SU-DHL-6 (cell line): ENCODE results near the gene H3-3A.

Experiments used
- H2AFZ ChIP-seq: fragments of 200-600 bp; sonication (generic); 2 replicates; pipeline ENCODE4 v1.6.1; 2014; ENCODE audit warnings: low read depth, mild to moderate bottlenecking, moderate library complexity, mixed read lengths, antibody characterized with exemption, low read length; ENCODE audit not compliant: severe bottlenecking
- H3F3A ChIP-seq: fragments of 200-600 bp; shearing (Covaris generic); 2 replicates; pipeline ENCODE4 v1.6.0; 2016; ENCODE audit warnings: antibody characterized with exemption, mild to moderate bottlenecking; ENCODE audit not compliant: insufficient read depth
- H3K27ac ChIP-seq: fragments of 200-600 bp; sonication (generic); 2 replicates; pipeline ENCODE4 v1.5.1; 2016; ENCODE audit warnings: low read depth, mild to moderate bottlenecking, low read length, moderate library complexity, mixed read lengths
- H3K27me3 ChIP-seq: fragments of 200-600 bp; sonication (generic), shearing (Covaris generic); 2 replicates; pipeline ENCODE4 v1.6.0; 2014; ENCODE audit warnings: mild to moderate bottlenecking, low read length
- H3K36me3 ChIP-seq: fragments of 200-600 bp; sonication (generic); 2 replicates; pipeline ENCODE4 v1.6.1; 2014; ENCODE audit warnings: mild to moderate bottlenecking, low read length, mixed read lengths
- H3K4me2 ChIP-seq: fragments of 300-600, 200-600 bp; shearing (Covaris generic), sonication (generic); 2 replicates; pipeline ENCODE4 v1.6.0; 2014; ENCODE audit warnings: low read length, low read depth, mild to moderate bottlenecking; ENCODE audit not compliant: poor library complexity, severe bottlenecking
- H3K4me3 ChIP-seq: fragments of 200-600 bp; sonication (generic); 2 replicates; pipeline ENCODE4 v1.5.1; 2014; ENCODE audit warnings: antibody characterized with exemption, low read length, mild to moderate bottlenecking, mixed read lengths; ENCODE audit not compliant: insufficient read depth, poor library complexity, severe bottlenecking
- H3K79me2 ChIP-seq: fragments of 200-600 bp; sonication (generic); 2 replicates; pipeline ENCODE4 v1.6.1; 2014; ENCODE audit warnings: mild to moderate bottlenecking, low read length, moderate library complexity; ENCODE audit not compliant: insufficient read depth
- H3K9ac ChIP-seq: fragments of 200-600 bp; sonication (generic); 2 replicates; pipeline ENCODE4 v1.7.0; 2014; ENCODE audit warnings: mild to moderate bottlenecking, low read length
- H3K9me2 ChIP-seq: fragments of 200-600 bp; sonication (generic); replicated peaks from 2 replicates; pipeline ENCODE4 v1.6.1; 2014; ENCODE audit warnings: low read length; ENCODE audit not compliant: insufficient read depth
- H3K9me3 ChIP-seq: fragments of 200-600 bp; sonication (generic); 2 replicates; pipeline ENCODE4 v1.6.1; 2014; ENCODE audit warnings: low read length, mixed read lengths; ENCODE audit not compliant: insufficient read depth
- H4K20me1 ChIP-seq: fragments of 200-600 bp; sonication (generic); 2 replicates; pipeline ENCODE4 v1.6.1; 2014; ENCODE audit warnings: low read depth, mild to moderate bottlenecking, antibody characterized with exemption, low read length, moderate library complexity, mixed read lengths
- EZH2phosphoT487 ChIP-seq: fragments of 200-600 bp; sonication (generic), shearing (Covaris generic); conservative IDR thresholded peaks from 2 replicates; pipeline ENCODE4 v1.6.1; 2018; ENCODE audit warnings: mild to moderate bottlenecking, antibody characterized with exemption, low read length, moderate library complexity, mixed read lengths
- TF ChIP-seq, protein P1 (sequence below): fragments of 200-600 bp; sonication (generic); IDR thresholded peaks from one replicate; pipeline ENCODE4 v1.5.1; 2017; ENCODE audit warnings: antibody characterized with exemption, mild to moderate bottlenecking, low read length, moderate library complexity; ENCODE audit not compliant: insufficient read depth, poor library complexity, severe bottlenecking

H3-3A gene

GRCh38 chr1:226021401-226021800 is 41.1 kb upstream of the H3-3A start:
- H3K79me2 ChIP-seq, result no peaks in the 10 kb centered on the region
- no peak overlapping the region for H3K9ac ChIP-seq
- no peak overlapping the region for H3K27ac ChIP-seq
- H3K4me2 ChIP-seq, result no peak overlapping the region
- H3K4me3 ChIP-seq, result no peak overlapping the region
- no peaks in the 10 kb centered on the region for H3K9me3 ChIP-seq
- H3F3A ChIP-seq, result 0 out of 2 replicates have a peak, but pooled peaks cover 4% of the 10 kb centered on the region
- H3K36me3 ChIP-seq, result no peaks in the 10 kb centered on the region
- H3K27me3 ChIP-seq, result no peaks in the 10 kb centered on the region
- no peaks in the 10 kb centered on the region for H3K9me2 ChIP-seq
- H4K20me1 ChIP-seq, result no peaks in the 10 kb centered on the region
- no peak for TF ChIP-seq EZH2phosphoT487
- TF ChIP-seq, protein P1, sequence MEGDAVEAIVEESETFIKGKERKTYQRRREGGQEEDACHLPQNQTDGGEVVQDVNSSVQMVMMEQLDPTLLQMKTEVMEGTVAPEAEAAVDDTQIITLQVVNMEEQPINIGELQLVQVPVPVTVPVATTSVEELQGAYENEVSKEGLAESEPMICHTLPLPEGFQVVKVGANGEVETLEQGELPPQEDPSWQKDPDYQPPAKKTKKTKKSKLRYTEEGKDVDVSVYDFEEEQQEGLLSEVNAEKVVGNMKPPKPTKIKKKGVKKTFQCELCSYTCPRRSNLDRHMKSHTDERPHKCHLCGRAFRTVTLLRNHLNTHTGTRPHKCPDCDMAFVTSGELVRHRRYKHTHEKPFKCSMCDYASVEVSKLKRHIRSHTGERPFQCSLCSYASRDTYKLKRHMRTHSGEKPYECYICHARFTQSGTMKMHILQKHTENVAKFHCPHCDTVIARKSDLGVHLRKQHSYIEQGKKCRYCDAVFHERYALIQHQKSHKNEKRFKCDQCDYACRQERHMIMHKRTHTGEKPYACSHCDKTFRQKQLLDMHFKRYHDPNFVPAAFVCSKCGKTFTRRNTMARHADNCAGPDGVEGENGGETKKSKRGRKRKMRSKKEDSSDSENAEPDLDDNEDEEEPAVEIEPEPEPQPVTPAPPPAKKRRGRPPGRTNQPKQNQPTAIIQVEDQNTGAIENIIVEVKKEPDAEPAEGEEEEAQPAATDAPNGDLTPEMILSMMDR, result no peak
- no peak overlapping the region for H2AFZ ChIP-seq

GRCh38 chr1:226021801-226022200 is 40.7 kb upstream of the H3-3A start:
- no peak overlapping the region for H3K4me3 ChIP-seq
- no peaks in the 10 kb centered on the region for H3K9me3 ChIP-seq
- no peaks in the 10 kb centered on the region for H3K27me3 ChIP-seq
- no peaks in the 10 kb centered on the region for H3K36me3 ChIP-seq
- no peak for TF ChIP-seq EZH2phosphoT487
- TF ChIP-seq, protein P1, result no peak
- H2AFZ ChIP-seq, result no peak overlapping the region
- H3K9ac ChIP-seq, result no peak overlapping the region
- H3K27ac ChIP-seq, result no peak overlapping the region
- H4K20me1 ChIP-seq, result no peaks in the 10 kb centered on the region
- H3K79me2 ChIP-seq, result no peaks in the 10 kb centered on the region
- 0 out of 2 replicates have a peak, but pooled peaks cover 4% of the 10 kb centered on the region for H3F3A ChIP-seq
- no peak overlapping the region for H3K4me2 ChIP-seq
- H3K9me2 ChIP-seq, result no peaks in the 10 kb centered on the region

DNA sequence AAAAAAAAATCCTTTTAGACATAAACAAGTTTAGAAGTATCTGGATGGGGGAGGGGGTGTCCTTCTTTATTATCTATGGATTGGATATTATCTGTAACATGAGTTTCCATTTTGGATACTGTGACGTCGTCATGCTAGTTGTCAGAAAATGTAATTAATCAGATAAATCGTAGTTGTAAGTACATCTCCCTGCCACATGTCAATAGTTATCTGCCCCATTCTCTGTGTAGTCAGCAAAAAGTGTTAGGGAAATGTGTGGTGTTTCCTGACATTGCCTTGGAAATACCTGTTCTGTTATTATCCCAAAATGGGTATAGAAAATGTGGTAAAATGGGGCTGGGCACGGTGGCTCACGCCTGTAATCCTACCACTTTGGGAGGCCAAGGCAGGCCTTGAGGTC is 38.8 kb upstream of the H3-3A start:
- 0 out of 2 replicates have a peak, but pooled peaks cover 4% of the 10 kb centered on the region for H3F3A ChIP-seq

More for the DNA sequence above, 38.8 kb upstream of the H3-3A start:
- no peak overlapping the region for H3K4me3 ChIP-seq
- H3K9me3 ChIP-seq, result no peaks in the 10 kb centered on the region
- TF ChIP-seq EZH2phosphoT487, result no peak
- TF ChIP-seq, protein P1, result no peak
- no peak overlapping the region for H3K4me2 ChIP-seq
- H3K9ac ChIP-seq, result no peak overlapping the region
- no peaks in the 10 kb centered on the region for H4K20me1 ChIP-seq
- no peak overlapping the region for H2AFZ ChIP-seq
- no peaks in the 10 kb centered on the region for H3K27me3 ChIP-seq
- H3K27ac ChIP-seq, result no peak overlapping the region
- no peaks in the 10 kb centered on the region for H3K36me3 ChIP-seq
- no peaks in the 10 kb centered on the region for H3K9me2 ChIP-seq
- H3K79me2 ChIP-seq, result no peaks in the 10 kb centered on the region
